KMS-11 (cell line): Measurements from ENCODE around the gene FXR1.

ENCODE experiments used
- H2AFZ ChIP-seq: fragments of 200-600 bp; sonication (generic); 2 replicates; pipeline ENCODE4 v1.6.1; 2016; ENCODE audit warnings: antibody characterized with exemption, mixed run types, low read depth
- H3K27ac ChIP-seq: fragments of 200-600 bp; sonication (generic); 2 replicates; pipeline ENCODE4 v1.6.1; 2016; ENCODE audit warnings: mild to moderate bottlenecking, mixed run types
- H3K27me3 ChIP-seq: fragments of 200-600 bp; sonication (generic); 2 replicates; pipeline ENCODE4 v1.6.1; 2017; ENCODE audit warnings: mild to moderate bottlenecking, low read depth, mixed run types, moderate library complexity; ENCODE audit not compliant: insufficient read depth
- H3K36me3 ChIP-seq: fragments of 200-600 bp; sonication (generic); 2 replicates; pipeline ENCODE4 v1.6.1; 2017; ENCODE audit warnings: mild to moderate bottlenecking, mixed run types; ENCODE audit not compliant: insufficient read depth
- H3K4me1 ChIP-seq: fragments of 200-600 bp; sonication (generic); 2 replicates; pipeline ENCODE4 v1.6.1; 2016; ENCODE audit warnings: mild to moderate bottlenecking, low read depth, mixed run types; ENCODE audit not compliant: poor library complexity, severe bottlenecking
- H3K4me2 ChIP-seq: fragments of 200-600 bp; sonication (generic); 2 replicates; pipeline ENCODE4 v1.7.0; 2016; ENCODE audit warnings: mild to moderate bottlenecking, mixed run types
- H3K4me3 ChIP-seq: fragments of 200-600 bp; sonication (generic); IDR thresholded peaks from 2 replicates; pipeline ENCODE4 v1.6.1; 2017; ENCODE audit warnings: low read depth, low read length, mixed read lengths; ENCODE audit not compliant: insufficient read depth
- H3K79me2 ChIP-seq: fragments of 200-600 bp; sonication (generic); 2 replicates; pipeline ENCODE4 v1.6.1; 2016; ENCODE audit warnings: low read depth, mixed run types; ENCODE audit not compliant: insufficient read depth
- H3K9ac ChIP-seq: fragments of 200-600 bp; sonication (generic); 2 replicates; pipeline ENCODE4 v1.6.1; 2016; ENCODE audit warnings: mild to moderate bottlenecking, mixed run types
- H4K20me1 ChIP-seq: fragments of 200-600 bp; sonication (generic); 2 replicates; pipeline ENCODE4 v1.6.1; 2016; ENCODE audit warnings: mild to moderate bottlenecking, mixed run types; ENCODE audit not compliant: insufficient read depth
- TF ChIP-seq, protein P1 (sequence below): fragments of 200-600 bp; sonication (generic); conservative IDR thresholded peaks from 2 replicates; pipeline ENCODE4 v1.6.1; 2017; ENCODE audit warnings: low read depth, mild to moderate bottlenecking, antibody characterized with exemption, low read length, moderate library complexity, mixed read lengths

FXR1 gene

DNA sequence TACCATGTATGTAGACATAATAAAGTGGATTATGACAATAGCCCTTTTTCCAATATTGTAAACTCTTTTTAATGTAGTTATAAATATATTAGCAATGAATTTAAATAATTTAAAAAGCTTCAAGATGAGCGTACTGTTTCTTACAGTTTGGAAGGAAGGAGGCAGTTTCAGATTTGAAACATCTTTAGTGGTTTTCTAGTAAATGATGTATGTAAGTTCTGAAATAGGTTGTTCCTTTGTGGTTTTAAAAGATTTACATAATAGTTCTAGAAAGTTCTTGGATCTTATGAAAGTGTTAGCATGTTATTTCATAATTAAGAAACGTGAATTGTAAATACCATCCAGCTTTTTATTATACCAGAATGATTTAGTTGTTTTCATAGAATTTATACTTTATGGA lies 61.1 kb downstream of the FXR1 start:
- Histone ChIP-seq H3K27ac (no peak overlapping the region), H3K4me2 (no peak overlapping the region)

DNA sequence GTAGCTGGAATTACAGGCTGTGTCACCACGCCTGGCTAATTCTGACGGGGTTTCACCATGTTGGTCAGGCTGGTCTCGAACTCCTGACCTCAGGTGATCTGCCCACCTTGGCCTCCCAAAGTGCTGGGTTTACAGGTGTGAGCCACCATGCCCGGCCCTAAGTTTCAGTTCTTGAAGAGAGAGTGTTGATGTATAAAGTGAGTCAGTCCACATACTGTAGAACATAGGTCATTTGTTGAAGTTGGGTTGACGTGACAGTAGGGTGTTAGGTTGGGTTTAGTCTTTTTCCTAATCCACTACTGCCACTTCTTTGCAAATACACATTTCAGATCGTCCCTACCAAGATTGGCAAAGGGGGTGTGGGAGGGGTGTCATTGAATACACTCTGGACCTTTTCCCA lies 61.8 kb downstream of the FXR1 start:
- peaks cover 7% of the 10 kb centered on the region; the same call in 1 of the 2 replicates for H3K36me3 ChIP-seq
- no peak overlapping the region for H2AFZ ChIP-seq

More for the DNA sequence above, 61.1 kb downstream of the FXR1 start:
- H3K4me3 ChIP-seq = no peak overlapping the region
- no peak overlapping the region for H2AFZ ChIP-seq
- no peaks in the 10 kb centered on the region for H3K27me3 ChIP-seq
- TF ChIP-seq, protein P1, sequence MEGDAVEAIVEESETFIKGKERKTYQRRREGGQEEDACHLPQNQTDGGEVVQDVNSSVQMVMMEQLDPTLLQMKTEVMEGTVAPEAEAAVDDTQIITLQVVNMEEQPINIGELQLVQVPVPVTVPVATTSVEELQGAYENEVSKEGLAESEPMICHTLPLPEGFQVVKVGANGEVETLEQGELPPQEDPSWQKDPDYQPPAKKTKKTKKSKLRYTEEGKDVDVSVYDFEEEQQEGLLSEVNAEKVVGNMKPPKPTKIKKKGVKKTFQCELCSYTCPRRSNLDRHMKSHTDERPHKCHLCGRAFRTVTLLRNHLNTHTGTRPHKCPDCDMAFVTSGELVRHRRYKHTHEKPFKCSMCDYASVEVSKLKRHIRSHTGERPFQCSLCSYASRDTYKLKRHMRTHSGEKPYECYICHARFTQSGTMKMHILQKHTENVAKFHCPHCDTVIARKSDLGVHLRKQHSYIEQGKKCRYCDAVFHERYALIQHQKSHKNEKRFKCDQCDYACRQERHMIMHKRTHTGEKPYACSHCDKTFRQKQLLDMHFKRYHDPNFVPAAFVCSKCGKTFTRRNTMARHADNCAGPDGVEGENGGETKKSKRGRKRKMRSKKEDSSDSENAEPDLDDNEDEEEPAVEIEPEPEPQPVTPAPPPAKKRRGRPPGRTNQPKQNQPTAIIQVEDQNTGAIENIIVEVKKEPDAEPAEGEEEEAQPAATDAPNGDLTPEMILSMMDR = no peak
- no peaks in the 10 kb centered on the region for H3K79me2 ChIP-seq
- H3K36me3 ChIP-seq = peaks cover 7% of the 10 kb centered on the region; the same call in 1 of the 2 replicates
- no peaks in the 10 kb centered on the region for H4K20me1 ChIP-seq
- H3K9ac ChIP-seq = no peak overlapping the region
- H3K4me1 ChIP-seq = peaks cover 27% of the 10 kb centered on the region

DNA sequence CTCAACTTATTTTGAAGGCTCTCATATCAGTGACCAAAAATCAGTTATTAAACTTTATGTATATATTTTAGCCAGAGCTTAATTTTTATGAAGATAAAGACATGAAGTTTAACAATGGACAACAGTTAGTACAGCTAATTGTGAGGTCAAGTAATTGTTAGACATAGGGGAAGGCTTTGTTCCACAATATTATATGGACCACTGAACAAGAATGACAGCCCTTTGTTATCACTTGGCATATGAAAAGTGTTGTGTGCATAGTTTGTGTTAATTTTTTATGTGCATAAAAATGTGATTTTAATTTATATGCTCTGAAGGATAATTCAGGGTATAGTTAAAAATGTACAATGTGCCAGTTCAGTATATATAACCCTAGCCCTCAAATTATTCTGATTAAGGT lies 65.0 kb downstream of the FXR1 start:
- 0 out of 2 replicates have a peak, but pooled peaks cover 3% of the 10 kb centered on the region for H3K36me3 ChIP-seq
- TF ChIP-seq, protein P1 = no peak
- no peaks in the 10 kb centered on the region for H3K27me3 ChIP-seq

More for the DNA sequence above, 61.8 kb downstream of the FXR1 start:
- Histone ChIP-seq H3K9ac (no peak overlapping the region), H3K27me3 (no peaks in the 10 kb centered on the region), H3K4me3 (no peak overlapping the region), H3K79me2 (no peaks in the 10 kb centered on the region), H3K4me1 (peaks cover 27% of the 10 kb centered on the region), H4K20me1 (no peaks in the 10 kb centered on the region), H3K4me2 (no peak overlapping the region), H3K27ac (no peak overlapping the region)
- TF ChIP-seq, protein P1 = no peak

DNA sequence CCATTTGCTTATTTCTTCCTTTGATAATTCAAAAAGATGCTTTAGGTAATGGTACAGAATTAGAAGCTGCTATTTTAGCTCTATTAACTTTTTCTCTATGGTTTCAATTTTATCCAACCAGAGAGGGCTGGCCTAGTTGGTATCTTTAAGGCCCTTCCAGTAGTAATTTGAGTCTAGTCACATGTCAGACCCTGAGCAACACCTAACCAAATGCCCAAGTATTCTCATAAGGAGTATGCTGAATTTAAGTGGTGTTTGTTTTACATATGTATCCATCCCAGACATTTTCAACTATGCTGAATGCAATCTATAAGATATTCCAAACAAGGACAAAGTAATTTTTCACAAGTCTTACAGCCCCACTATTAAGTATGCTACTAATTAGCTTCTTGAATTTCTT lies 67.5 kb downstream of the FXR1 start:
- no peak overlapping the region for H2AFZ ChIP-seq
- H3K27me3 ChIP-seq = no peaks in the 10 kb centered on the region
- no peaks in the 10 kb centered on the region for H4K20me1 ChIP-seq
- 0 out of 2 replicates have a peak, but pooled peaks cover 1% of the 10 kb centered on the region for H3K36me3 ChIP-seq
- no peak overlapping the region for H3K9ac ChIP-seq
- no peaks in the 10 kb centered on the region for H3K79me2 ChIP-seq
- TF ChIP-seq, protein P1 = no peak
- no peak overlapping the region for H3K4me2 ChIP-seq
- peaks cover 32% of the 10 kb centered on the region for H3K4me1 ChIP-seq
- no peak overlapping the region for H3K27ac ChIP-seq
- H3K4me3 ChIP-seq = no peak overlapping the region

More for the DNA sequence above, 65.0 kb downstream of the FXR1 start:
- H3K9ac ChIP-seq = no peak overlapping the region
- H3K79me2 ChIP-seq = no peaks in the 10 kb centered on the region
- peaks cover 42% of the 10 kb centered on the region for H3K4me1 ChIP-seq
- H3K4me3 ChIP-seq = no peak overlapping the region
- H3K4me2 ChIP-seq = no peak overlapping the region
- H4K20me1 ChIP-seq = no peaks in the 10 kb centered on the region
- H3K27ac ChIP-seq = no peak overlapping the region
- no peak overlapping the region for H2AFZ ChIP-seq
